H9 (cell line): ENCODE data around the gene GJB5. TPM values are rescaled to one million over a fixed set of nuclear protein-coding genes. Genes with fewer than 3 reads are reported as not detected.

Experiments used
- DNase-seq: peaks from one replicate; pipeline ENCODE4 v3.0.0-alpha.2; 2017
- H2AFZ ChIP-seq: one replicate; pipeline ENCODE4 v1.6.1; 2013; ENCODE audit warnings: mild to moderate bottlenecking, low read length, control low read depth, moderate library complexity
- H2AK5ac ChIP-seq: 2 replicates; pipeline ENCODE4 v1.6.1; 2013; ENCODE audit warnings: low read length, control low read depth, mixed read lengths; ENCODE audit not compliant: insufficient read length
- H2BK120ac ChIP-seq: one replicate; pipeline ENCODE4 v1.6.1; 2013; ENCODE audit warnings: low read depth, mild to moderate bottlenecking, low read length, control low read depth, inconsistent platforms; ENCODE audit not compliant: poor library complexity, severe bottlenecking
- H2BK12ac ChIP-seq: 2 replicates; pipeline ENCODE4 v1.6.1; 2013; ENCODE audit warnings: low read length, control low read depth, mixed read lengths, low read depth; ENCODE audit not compliant: insufficient read length
- H2BK15ac ChIP-seq: 2 replicates; pipeline ENCODE4 v1.6.1; 2013; ENCODE audit warnings: low read depth, low read length, control low read depth
- H2BK20ac ChIP-seq: one replicate; pipeline ENCODE4 v1.6.1; 2013; ENCODE audit warnings: low read depth, mild to moderate bottlenecking, low read length, control low read depth, inconsistent platforms; ENCODE audit not compliant: poor library complexity, severe bottlenecking
- H2BK5ac ChIP-seq: 2 replicates; pipeline ENCODE4 v1.6.1; 2013; ENCODE audit warnings: low read length, control low read depth, mixed read lengths; ENCODE audit not compliant: insufficient read length
- H3K14ac ChIP-seq: 2 replicates; pipeline ENCODE4 v1.6.1; 2013; ENCODE audit warnings: low read length, control low read depth; ENCODE audit not compliant: insufficient read depth
- H3K18ac ChIP-seq: 2 replicates; pipeline ENCODE4 v1.6.1; 2013; ENCODE audit warnings: low read depth, mild to moderate bottlenecking, mixed read lengths, low read length, control low read depth; ENCODE audit not compliant: insufficient read length
- H3K23ac ChIP-seq: 2 replicates; pipeline ENCODE4 v1.6.1; 2013; ENCODE audit warnings: low read length, control low read depth, mixed read lengths, low read depth; ENCODE audit not compliant: insufficient read length
- H3K23me2 ChIP-seq: 2 replicates; pipeline ENCODE4 v1.6.1; 2013; ENCODE audit warnings: low read depth, mild to moderate bottlenecking, mixed read lengths, low read length, control low read depth; ENCODE audit not compliant: insufficient read length, poor library complexity, severe bottlenecking
- H3K27ac ChIP-seq: 2 replicates; pipeline ENCODE4 v1.5.1; 2013; ENCODE audit warnings: low read length, control low read depth, mixed read lengths, low read depth; ENCODE audit not compliant: insufficient read length
- H3K27me3 ChIP-seq: 2 replicates; pipeline ENCODE4 v1.6.1; 2013; ENCODE audit warnings: low read length, control low read depth, inconsistent platforms; ENCODE audit not compliant: insufficient read depth
- H3K4ac ChIP-seq: 2 replicates; pipeline ENCODE4 v1.6.1; 2013; ENCODE audit warnings: low read depth, mild to moderate bottlenecking, control low read depth, inconsistent platforms, low read length, moderate library complexity
- H3K4me1 ChIP-seq: 2 replicates; pipeline ENCODE4 v1.6.1; 2013; ENCODE audit warnings: low read length, control low read depth, inconsistent platforms; ENCODE audit not compliant: insufficient read depth
- H3K4me2 ChIP-seq: 2 replicates; pipeline ENCODE4 v1.6.1; 2013; ENCODE audit warnings: low read length, control low read depth, mixed read lengths; ENCODE audit not compliant: insufficient read length, insufficient read depth
- H3K56ac ChIP-seq: 2 replicates; pipeline ENCODE4 v1.6.1; 2013; ENCODE audit warnings: low read depth, mild to moderate bottlenecking, mixed read lengths, low read length, control low read depth; ENCODE audit not compliant: insufficient read length
- H3K79me1 ChIP-seq: 2 replicates; pipeline ENCODE4 v1.6.1; 2013; ENCODE audit warnings: low read depth, mild to moderate bottlenecking, moderate library complexity, low read length, control low read depth, inconsistent platforms; ENCODE audit not compliant: insufficient read depth, poor library complexity, severe bottlenecking
- H3K79me2 ChIP-seq: 2 replicates; pipeline ENCODE4 v1.6.1; 2013; ENCODE audit warnings: low read length, control low read depth, inconsistent platforms; ENCODE audit not compliant: insufficient read depth
- H3K9ac ChIP-seq: 2 replicates; pipeline ENCODE4 v1.6.1; 2013; ENCODE audit warnings: low read length, control low read depth, mixed read lengths; ENCODE audit not compliant: insufficient read length; ENCODE audit errors: extremely low read depth
- H3K9me3 ChIP-seq: one replicate; pipeline ENCODE4 v1.6.1; 2013; ENCODE audit warnings: low read depth, low read length, inconsistent platforms; ENCODE audit not compliant: control insufficient read depth
- H3T11ph ChIP-seq: one replicate; pipeline ENCODE4 v1.6.1; 2013; ENCODE audit warnings: mild to moderate bottlenecking, low read length, control low read depth, inconsistent platforms
- H4K20me1 ChIP-seq: one replicate; pipeline ENCODE4 v1.6.1; 2013; ENCODE audit not compliant: control insufficient read depth, insufficient read length, insufficient read depth
- H4K5ac ChIP-seq: 2 replicates; pipeline ENCODE4 v1.6.1; 2013; ENCODE audit warnings: low read depth, mild to moderate bottlenecking, mixed read lengths, low read length, control low read depth; ENCODE audit not compliant: insufficient read length
- H4K8ac ChIP-seq: replicated peaks from 2 replicates; pipeline ENCODE4 v1.6.1; 2013; ENCODE audit warnings: low read length, control low read depth, mixed read lengths, low read depth; ENCODE audit not compliant: insufficient read length
- H4K91ac ChIP-seq: 2 replicates; pipeline ENCODE4 v1.6.1; 2013; ENCODE audit warnings: low read depth, mild to moderate bottlenecking, moderate library complexity, mixed read lengths, low read length, control low read depth; ENCODE audit not compliant: insufficient read length
- H3K27ac Mint-ChIP-seq, 3 experiments: 2 replicates in 2 of 3; 3 replicates in 1 of 3; pipeline ENCODE4 v1.8.0; 2020 to 2021; ENCODE audit warnings: mixed read lengths in 3 of 3, mild to moderate bottlenecking in 1 of 3, moderate library complexity in 1 of 3
- H3K27me3 Mint-ChIP-seq: 2 replicates; pipeline ENCODE4 v1.8.0; 2021; ENCODE audit warnings: low read depth, mild to moderate bottlenecking, moderate library complexity, mixed read lengths
- H3K36me3 Mint-ChIP-seq, 3 experiments: 2 replicates in 2 of 3; 3 replicates in 1 of 3; pipeline ENCODE4 v1.8.0; 2020 to 2021; ENCODE audit warnings: low read depth in 3 of 3, mixed read lengths in 3 of 3; ENCODE audit not compliant: insufficient read depth in 1 of 3
- H3K4me1 Mint-ChIP-seq, 2 experiments: 2 replicates each; pipeline ENCODE4 v1.8.0; 2020; ENCODE audit warnings: mixed read lengths in 2 of 2
- H3K4me3 Mint-ChIP-seq, 2 experiments: 2 replicates in 1 of 2; 3 replicates in 1 of 2; pipeline ENCODE4 v1.8.0; 2020 to 2021; ENCODE audit warnings: mild to moderate bottlenecking in 2 of 2, mixed read lengths in 2 of 2, moderate library complexity in 1 of 2
- H3K9me3 Mint-ChIP-seq, 2 experiments: 2 replicates in 1 of 2; 3 replicates in 1 of 2; pipeline ENCODE4 v1.8.0; 2020; ENCODE audit warnings: mild to moderate bottlenecking in 2 of 2, mixed read lengths in 2 of 2, moderate library complexity in 1 of 2
- CTCF ChIP-seq: fragments of 200-600 bp; sonication (generic); conservative IDR thresholded peaks from 3 replicates; pipeline ENCODE4 v1.8.0; 2021; ENCODE audit warnings: antibody characterized with exemption, mild to moderate bottlenecking
- WGBS: extraction: QIAGEN DNeasy Blood & Tissue Kit; methylation state at CpG from one replicate; pipeline ENCODE4 v1.1.7; 2013; ENCODE audit warnings: missing lambda C conversion rate, low lambda C conversion rate, mixed read lengths; ENCODE audit not compliant: insufficient read length; ENCODE audit errors: extremely low coverage; 5-methylcytosine and 5-hydroxymethylcytosine counted together
- total RNA-seq: library from RNA; stranded (reverse); gene quantifications from 2 replicates; pipeline ENCODE4 v1.2.1, GENCODE V29; 2021

GJB5 gene
- total RNA-seq, 1 experiment from 2014 or later = 0.22 TPM

- H3K4me2 ChIP-seq = no peak overlapping the region
- H4K5ac ChIP-seq = no peak overlapping the region
Measured at GRCh38 chr1:34794790-34795180, 39.9 kb downstream of the GJB5 start.

More at GRCh38 chr1:34794790-34795180, 39.9 kb downstream of the GJB5 start:
- no peak overlapping the region for H3K4ac ChIP-seq
- H4K20me1 ChIP-seq = no peaks in the 10 kb centered on the region
- no peak overlapping the region for H3K23ac ChIP-seq
- no peak for DNase-seq
- H3K79me2 ChIP-seq = no peaks in the 10 kb centered on the region
- H3K56ac ChIP-seq = no peak overlapping the region
- H2BK15ac ChIP-seq = no peak overlapping the region
- H3K9ac ChIP-seq = no peak overlapping the region
- no peaks in the 10 kb centered on the region; the same call in 1 of the 2 replicates for H3K27me3 ChIP-seq
- peaks cover 39% of the 10 kb centered on the region for H3K27me3 Mint-ChIP-seq
- no peaks in the 10 kb centered on the region for H3K23me2 ChIP-seq
- H3K36me3 Mint-ChIP-seq = no peaks in the 10 kb centered on the region; a peak in 2 of 7 replicates
- no peak overlapping the region for H3K4me3 Mint-ChIP-seq
- H2BK120ac ChIP-seq = no peak overlapping the region
- no CpG with 5 or more reads among the region's 12 CpGs for WGBS
- no peak overlapping the region for H2AFZ ChIP-seq
- H3K4me1 Mint-ChIP-seq = peaks cover 18 to 19% of the 10 kb centered on the region in 2 experiments
- no peak overlapping the region for H3K18ac ChIP-seq
- H4K91ac ChIP-seq = no peak overlapping the region
- H4K8ac ChIP-seq = no peak overlapping the region
- no peaks in the 10 kb centered on the region for H3K9me3 ChIP-seq
- no peaks in the 10 kb centered on the region; the same call in 1 of the 2 replicates for H3K4me1 ChIP-seq
- no peaks in the 10 kb centered on the region; a peak in 1 of 5 replicates for H3K9me3 Mint-ChIP-seq
- no peak overlapping the region for H2BK5ac ChIP-seq
- no peak overlapping the region for H2AK5ac ChIP-seq
- no peak overlapping the region for H2BK20ac ChIP-seq
- no peak overlapping the region for H2BK12ac ChIP-seq
- H3K27ac ChIP-seq = no peak overlapping the region
- H3K27ac Mint-ChIP-seq = no peak overlapping the region
- H3K79me1 ChIP-seq = no peaks in the 10 kb centered on the region
- H3T11ph ChIP-seq = no peak overlapping the region
- no peak overlapping the region; the same call in 1 of the 2 replicates for H3K14ac ChIP-seq
- TF ChIP-seq CTCF = no peak
